Prostate gland (tissue), 2 donors: ENCODE measurements around the gene LDLRAD4. TPM values are rescaled to one million over a fixed set of nuclear protein-coding genes. Genes with fewer than 3 reads are reported as not detected.

Experiments used
- DNase-seq: peaks from one replicate; pipeline ENCODE4 v3.0.0-alpha.2; 2019; ENCODE audit warnings: low spot score
- H3K27ac ChIP-seq, 2 donors: fragments of 200-600 bp; sonication (generic); 2 replicates each; pipeline ENCODE4 v1.5.1; 2017 to 2019
- H3K27me3 ChIP-seq: fragments of 200-600 bp; sonication (generic); replicated peaks from 2 replicates; pipeline ENCODE4 v1.5.1; 2019; ENCODE audit not compliant: insufficient read depth
- H3K36me3 ChIP-seq, 2 donors: fragments of 200-600 bp; sonication (generic); 1 replicate in 1 of 2; 2 replicates in 1 of 2; pipeline versions ENCODE4 v1.5.1 to v1.8.1; 2017 to 2019
- H3K4me1 ChIP-seq: fragments of 200-600 bp; sonication (generic); replicated peaks from 2 replicates; pipeline ENCODE4 v1.5.1; 2019
- H3K4me3 ChIP-seq, 2 donors: fragments of 200-600 bp; sonication (generic); 2 replicates each; pipeline ENCODE4 v1.5.1; 2017 to 2019
- H3K9me3 ChIP-seq: fragments of 200-600 bp; sonication (generic); 2 replicates; pipeline ENCODE4 v1.5.1; 2017
- CTCF ChIP-seq, 4 experiments: fragments of 200-600 bp in 2 of 4; fragments of 450-650 bp in 2 of 4; sonication (generic) in 2 of 4; IDR thresholded peaks; 1 replicate in 3 of 4; 2 replicates in 1 of 4; pipeline ENCODE4 v1.5.1; 2016 to 2019; ENCODE audit warnings: antibody characterized with exemption in 4 of 4, mild to moderate bottlenecking in 2 of 4, moderate library complexity in 2 of 4
- POLR2A ChIP-seq: fragments of 450-650 bp; IDR thresholded peaks from one replicate; pipeline ENCODE4 v1.6.1; 2016; ENCODE audit warnings: antibody characterized with exemption, mild to moderate bottlenecking
- POLR2AphosphoS5 ChIP-seq: sonication (generic); formaldehyde crosslinking; IDR thresholded peaks from one replicate; pipeline ENCODE4 v1.6.1; 2017; ENCODE audit warnings: antibody characterized with exemption
- WGBS: methylation state at CpG from one replicate; pipeline ENCODE4 v1.1.5; 2018; 5-methylcytosine and 5-hydroxymethylcytosine counted together
- intact Hi-C: fragments of 100-400 bp; cut with DNase I; formaldehyde crosslinking; loops from one replicate; pipeline ENCODE4 v1.14.2; 2022
- total RNA-seq, 2 donors: library from RNA; depleted of rRNA; stranded (reverse); fragments of >200 nt; gene quantifications; one replicate each; pipeline ENCODE4 v1.1.0, GENCODE V29; 2016

LDLRAD4 gene
- total RNA-seq, 2 donors from 2014 or later: 59.9 to 107 TPM

- no peak for DNase-seq
- intact Hi-C loops: loop anchor here (10.0 kb wide), 1 partner anchor 190 kb away; the partner anchor contains the start of genes FAM210A and RNMT
- Histone ChIP-seq H3K36me3 (no peaks in the 10 kb centered on the region), H3K27me3 (no peaks in the 10 kb centered on the region), H3K27ac (no peak overlapping the region), H3K9me3 (no peaks in the 10 kb centered on the region), H3K4me3 (no peak overlapping the region), H3K4me1 (peaks cover 11% of the 10 kb centered on the region)
- no peak for TF ChIP-seq POLR2A
- no peak for TF ChIP-seq POLR2AphosphoS5
- TF ChIP-seq CTCF (IDR thresholded peaks at IDR 0.05): no peak
- WGBS: 77% methylated on average over 4 of the region's 4 CpGs
Measured at GRCh38 chr18:13534631-13535030, 316.1 kb downstream of the LDLRAD4 start.

- H3K36me3 ChIP-seq: no peaks in the 10 kb centered on the region
- TF ChIP-seq POLR2AphosphoS5 (peak; percentile 35), POLR2A (no peak)
- H3K9me3 ChIP-seq: no peaks in the 10 kb centered on the region
- no peak overlapping the region for H3K4me3 ChIP-seq
- H3K27ac ChIP-seq: no peak overlapping the region
- DNase-seq: no peak
- intact Hi-C loops: loop anchor here (10.0 kb wide), 1 partner anchor 188 kb away; the partner anchor contains the start of genes FAM210A and RNMT
- H3K4me1 ChIP-seq: peaks cover 26% of the 10 kb centered on the region
- H3K27me3 ChIP-seq: no peaks in the 10 kb centered on the region
Measured at GRCh38 chr18:13536578-13536977, 318.0 kb downstream of the LDLRAD4 start.

- intact Hi-C loops: loop anchor here (10.0 kb wide), 1 partner anchor 188 kb away; the partner anchor contains the start of genes FAM210A and RNMT
Measured at GRCh38 chr18:13537022-13537780, 318.6 kb downstream of the LDLRAD4 start.

GRCh38 chr18:13538630-13539029 is 320.1 kb downstream of the LDLRAD4 start:
- no peak for DNase-seq
- intact Hi-C loops: loop anchor here (10.0 kb wide), 1 partner anchor 186 kb away; the partner anchor contains the start of genes FAM210A and RNMT
- no peak overlapping the region for H3K4me3 ChIP-seq
- TF ChIP-seq POLR2AphosphoS5: no peak
- TF ChIP-seq POLR2A: no peak
- TF ChIP-seq CTCF (IDR thresholded peaks at IDR 0.05): no peak
- H3K27ac ChIP-seq: peak overlapping the region in 1 of 2 donors; percentile 30
- no peaks in the 10 kb centered on the region for H3K9me3 ChIP-seq
- 57% methylated on average over 2 of the region's 2 CpGs for WGBS
- H3K27me3 ChIP-seq: no peaks in the 10 kb centered on the region
- H3K36me3 ChIP-seq: no peaks in the 10 kb centered on the region
- peaks cover 38% of the 10 kb centered on the region for H3K4me1 ChIP-seq

More at GRCh38 chr18:13537022-13537780, 318.6 kb downstream of the LDLRAD4 start:
- Histone ChIP-seq H3K27me3 (no peaks in the 10 kb centered on the region), H3K27ac (no peak overlapping the region), H3K36me3 (no peaks in the 10 kb centered on the region), H3K9me3 (no peaks in the 10 kb centered on the region), H3K4me3 (no peak overlapping the region), H3K4me1 (peaks cover 31% of the 10 kb centered on the region)
- no peak for DNase-seq
- TF ChIP-seq CTCF (IDR thresholded peaks at IDR 0.05) (no peak), POLR2AphosphoS5 (no peak), POLR2A (no peak)
- 92% methylated on average over 7 of the region's 7 CpGs for WGBS

- intact Hi-C loops: loop anchor here (10.0 kb wide), 1 partner anchor 186 kb away; the partner anchor contains the start of genes FAM210A and RNMT
- peaks cover 41% of the 10 kb centered on the region for H3K4me1 ChIP-seq
- H3K27ac ChIP-seq: peak overlapping the region in 1 of 2 donors; percentile 30
Measured at GRCh38 chr18:13539050-13539449, 320.5 kb downstream of the LDLRAD4 start.

More at GRCh38 chr18:13539050-13539449, 320.5 kb downstream of the LDLRAD4 start:
- Histone ChIP-seq H3K4me3 (no peak overlapping the region), H3K9me3 (no peaks in the 10 kb centered on the region), H3K36me3 (no peaks in the 10 kb centered on the region), H3K27me3 (no peaks in the 10 kb centered on the region)
- 10% methylated on average over 6 of the region's 6 CpGs for WGBS
- no peak for TF ChIP-seq POLR2A
- DNase-seq: no peak
